ENCODE data around the gene DOK3. TPM values are rescaled to one million over a fixed set of nuclear protein-coding genes. Genes with fewer than 3 reads are reported as not detected.

DOK3 gene
- total RNA-seq, 2 experiments from 2014 or later, result 3.7 to 6.0 TPM

DNA sequence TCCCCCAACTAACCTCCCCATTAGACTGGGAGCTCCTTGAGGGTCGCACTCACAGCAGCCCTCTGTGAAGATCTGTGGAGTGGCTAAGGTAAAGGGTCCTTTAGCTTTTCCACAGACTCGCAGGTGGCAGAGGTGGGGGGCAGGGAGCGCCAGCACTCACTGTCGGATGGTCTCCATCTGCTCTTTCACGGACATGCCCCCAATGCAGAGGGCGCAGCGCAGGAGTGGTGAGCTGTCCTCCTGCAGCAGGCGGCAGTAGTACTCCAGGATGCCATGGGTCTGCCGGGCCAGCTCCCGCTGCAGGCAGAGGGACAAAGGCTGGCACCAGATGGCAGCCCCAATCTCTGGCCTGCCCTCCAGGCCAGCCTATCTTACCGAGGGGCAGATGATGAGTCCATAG is 4.9 kb upstream of the DOK3 start:
- Mint-ChIP-seq H3K4me3 (no peak overlapping the region), H3K27ac (peak overlapping the region; percentile 58), H3K9me3 (no peaks in the 10 kb centered on the region), H3K27me3 (no peaks in the 10 kb centered on the region), H3K36me3 (peaks cover 40% of the 10 kb centered on the region), H3K4me1 (peaks cover 33% of the 10 kb centered on the region)
- no peak for ATAC-seq (ENCODE audit: low read depth)
- DNase-seq, result no peak
- POLR2A ChIA-PET, result interaction anchor here (0.9 kb wide), 1 partner anchor 124 kb away, joined by 3 read pairs; no protein-coding TSS in a partner anchor

DNA sequence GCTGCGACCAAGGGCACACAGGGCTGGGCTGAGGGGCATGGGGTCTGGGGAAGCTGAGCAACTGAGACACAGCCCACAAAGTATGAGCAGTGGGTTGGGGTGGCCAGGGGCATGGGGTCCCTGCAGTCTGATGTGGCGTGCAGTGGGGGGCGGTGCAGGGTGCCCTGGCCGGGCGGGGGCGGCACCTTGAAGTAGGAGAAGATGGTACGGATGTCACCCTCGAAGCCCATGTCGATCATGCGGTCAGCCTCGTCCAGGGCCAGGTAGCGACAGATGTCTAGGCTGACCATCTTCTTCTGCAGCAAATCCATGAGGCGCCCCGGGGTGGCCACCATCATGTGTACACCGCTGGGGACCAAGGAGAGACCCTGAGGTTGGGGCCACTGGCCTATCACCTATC is 3.9 kb upstream of the DOK3 start:
- peak overlapping the region; percentile 47 for H3K4me3 Mint-ChIP-seq
- H3K4me1 Mint-ChIP-seq, result peaks cover 30% of the 10 kb centered on the region
- H3K27ac Mint-ChIP-seq, result no peak overlapping the region
- H3K9me3 Mint-ChIP-seq, result no peaks in the 10 kb centered on the region
- POLR2A ChIA-PET, result no interaction called here
- peaks cover 40% of the 10 kb centered on the region for H3K36me3 Mint-ChIP-seq
- DNase-seq (no peak), ATAC-seq (ENCODE audit: low read depth) (no peak)
- H3K27me3 Mint-ChIP-seq, result no peaks in the 10 kb centered on the region

- POLR2A ChIA-PET, result no interaction called here
- H3K27ac Mint-ChIP-seq, result no peak overlapping the region
- peaks cover 41% of the 10 kb centered on the region for H3K36me3 Mint-ChIP-seq
- H3K27me3 Mint-ChIP-seq, result no peaks in the 10 kb centered on the region
- H3K4me3 Mint-ChIP-seq, result no peak overlapping the region
- DNase-seq, result no peak
- H3K4me1 Mint-ChIP-seq, result peaks cover 30% of the 10 kb centered on the region
- H3K9me3 Mint-ChIP-seq, result no peaks in the 10 kb centered on the region
- ATAC-seq (ENCODE audit: low read depth), result no peak
These were observed 3.2 kb upstream of the DOK3 start for GRCh38 chr5:177512736-177513380.

- ATAC-seq (ENCODE audit: low read depth), result no peak
- Mint-ChIP-seq H3K9me3 (no peaks in the 10 kb centered on the region), H3K27ac (no peak overlapping the region), H3K4me1 (peaks cover 28% of the 10 kb centered on the region), H3K27me3 (no peaks in the 10 kb centered on the region), H3K36me3 (peaks cover 41% of the 10 kb centered on the region), H3K4me3 (no peak overlapping the region)
- no peak for DNase-seq
- POLR2A ChIA-PET, result no interaction called here
These were observed 2.4 kb upstream of the DOK3 start for GRCh38 chr5:177511796-177512675.

GRCh38 chr5:177511181-177511580 is 1.6 kb upstream of the DOK3 start:
- Mint-ChIP-seq H3K36me3 (peaks cover 38% of the 10 kb centered on the region), H3K27me3 (no peaks in the 10 kb centered on the region), H3K9me3 (no peaks in the 10 kb centered on the region), H3K4me3 (no peak overlapping the region), H3K27ac (no peak overlapping the region), H3K4me1 (peaks cover 24% of the 10 kb centered on the region)
- POLR2A ChIA-PET, result no interaction called here
- ATAC-seq (ENCODE audit: low read depth) (no peak), DNase-seq (no peak)

DNA sequence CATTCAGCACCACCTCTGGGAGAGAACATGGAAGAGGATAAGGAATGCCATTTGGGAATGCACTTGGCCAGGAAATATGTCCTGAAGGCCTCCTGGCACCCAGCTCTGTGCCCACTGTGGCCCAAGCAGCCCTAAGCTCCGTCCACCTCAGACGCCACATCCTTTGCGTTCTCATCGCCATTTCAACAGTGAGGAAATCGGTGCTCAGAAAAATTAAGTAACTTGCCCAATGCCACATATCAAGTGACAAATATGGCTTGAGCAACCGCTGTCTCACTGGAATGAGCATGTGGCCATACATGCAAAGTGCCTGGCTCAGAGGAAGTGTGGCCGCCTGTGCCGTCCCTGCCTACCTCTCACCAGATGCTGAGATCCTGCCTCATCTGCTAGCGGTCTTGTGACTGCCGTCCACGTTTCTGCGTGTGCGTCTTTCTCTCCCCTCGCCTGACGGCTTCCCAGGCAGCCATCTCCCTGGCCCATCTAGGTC is 984 bp upstream of the DOK3 start:
- DNase-seq, result no peak
- Mint-ChIP-seq H3K4me3 (no peak overlapping the region), H3K36me3 (peaks cover 32% of the 10 kb centered on the region), H3K9me3 (no peaks in the 10 kb centered on the region), H3K27ac (no peak overlapping the region), H3K4me1 (peaks cover 19% of the 10 kb centered on the region), H3K27me3 (no peaks in the 10 kb centered on the region)
- no peak for ATAC-seq (ENCODE audit: low read depth)
- POLR2A ChIA-PET, result no interaction called here

- DNase-seq, result no peak
- Mint-ChIP-seq H3K36me3 (peaks cover 27% of the 10 kb centered on the region), H3K4me3 (no peak overlapping the region), H3K4me1 (peaks cover 16% of the 10 kb centered on the region), H3K9me3 (no peaks in the 10 kb centered on the region), H3K27me3 (no peaks in the 10 kb centered on the region), H3K27ac (peak overlapping the region; percentile 48)
- POLR2A ChIA-PET, result interaction anchor here (0.5 kb wide), 1 partner anchor 163 kb away, joined by 3 read pairs; no protein-coding TSS in a partner anchor
- ATAC-seq (ENCODE audit: low read depth), result no peak
These were observed 453 bp upstream of the DOK3 start for GRCh38 chr5:177509991-177510566.

- POLR2A ChIA-PET, result interaction anchor here (0.6 to 1.2 kb wide), 2 partner anchors 124 to 375 kb away, joined by 3 read pairs; partner anchors contain the start of genes NSD1 and SLC34A1
- Mint-ChIP-seq H3K27me3 (no peaks in the 10 kb centered on the region), H3K4me1 (peaks cover 9% of the 10 kb centered on the region), H3K4me3 (no peak overlapping the region), H3K36me3 (peaks cover 22% of the 10 kb centered on the region), H3K27ac (peak overlapping the region; percentile 56), H3K9me3 (no peaks in the 10 kb centered on the region)
- ATAC-seq (ENCODE audit: low read depth), result no peak
- DNase-seq, result no peak
These were observed 789 bp downstream of the DOK3 start for GRCh38 chr5:177508837-177509236.

DNA sequence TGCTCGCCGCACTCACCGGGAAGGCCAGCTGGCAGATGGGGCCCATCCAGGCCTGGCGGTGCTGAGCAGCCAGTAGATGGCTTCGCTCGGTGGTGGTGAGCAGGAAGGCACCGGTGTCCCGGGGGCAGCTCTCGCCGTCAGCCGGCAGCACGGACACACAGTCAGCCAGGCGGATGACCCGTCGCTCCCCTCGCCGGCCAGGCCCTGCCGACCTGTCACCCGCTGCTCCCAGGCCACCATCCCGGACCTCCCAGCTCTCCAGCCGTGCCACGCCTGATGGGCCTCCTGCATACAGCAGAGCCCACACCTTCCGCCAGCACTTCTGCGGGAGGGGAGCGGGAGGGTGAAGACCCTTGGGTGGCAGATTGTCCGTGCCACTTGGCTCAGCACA is 1.4 kb downstream of the DOK3 start:
- POLR2A ChIA-PET, result interaction anchor here (1.2 kb wide), 1 partner anchor 123 kb away, joined by 3 read pairs; the partner anchor contains the start of gene SLC34A1
- ATAC-seq (ENCODE audit: low read depth) (no peak), DNase-seq (no peak)
- H3K4me1 Mint-ChIP-seq, result peaks cover 7% of the 10 kb centered on the region
- H3K36me3 Mint-ChIP-seq, result peaks cover 16% of the 10 kb centered on the region
- H3K27ac Mint-ChIP-seq, result no peak overlapping the region
- H3K4me3 Mint-ChIP-seq, result no peak overlapping the region
- H3K9me3 Mint-ChIP-seq, result no peaks in the 10 kb centered on the region
- H3K27me3 Mint-ChIP-seq, result no peaks in the 10 kb centered on the region

DNA sequence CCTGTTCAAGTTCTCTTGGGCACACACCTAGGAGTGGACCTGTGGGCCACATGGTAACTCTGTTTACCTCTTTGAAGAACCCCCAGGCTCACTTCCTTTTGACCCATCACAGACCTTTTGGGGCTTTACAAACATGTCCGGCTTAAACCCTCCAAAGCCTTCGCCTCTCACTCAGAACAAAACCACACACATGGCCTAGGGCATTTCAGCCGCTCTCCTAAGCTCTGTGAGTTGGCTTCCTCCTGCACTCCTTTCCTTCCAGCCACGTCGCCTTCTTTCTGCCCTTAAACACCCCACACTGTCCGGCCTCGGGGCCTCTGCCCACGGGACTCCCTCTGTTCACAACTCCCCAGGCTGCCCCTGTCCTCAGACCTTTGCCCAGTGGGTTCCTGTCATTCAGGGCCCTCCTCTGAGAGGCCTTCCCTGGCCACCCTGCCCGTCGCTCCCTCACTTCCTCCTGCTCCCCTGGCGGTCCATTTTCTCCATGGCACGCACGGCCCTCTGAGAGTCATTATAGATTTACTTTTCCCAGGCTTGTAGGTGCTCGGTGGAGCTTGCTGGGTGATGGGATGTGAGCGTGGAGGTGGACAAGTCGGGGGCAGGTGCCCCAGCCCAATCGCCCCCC is 1.9 kb downstream of the DOK3 start:
- H3K9me3 Mint-ChIP-seq, result no peaks in the 10 kb centered on the region
- POLR2A ChIA-PET, result no interaction called here
- DNase-seq (no peak), ATAC-seq (ENCODE audit: low read depth) (no peak)
- no peaks in the 10 kb centered on the region for H3K27me3 Mint-ChIP-seq
- peak overlapping the region; percentile 18 for H3K27ac Mint-ChIP-seq
- peaks cover 9% of the 10 kb centered on the region for H3K4me1 Mint-ChIP-seq
- H3K4me3 Mint-ChIP-seq, result no peak overlapping the region
- peaks cover 16% of the 10 kb centered on the region for H3K36me3 Mint-ChIP-seq

- POLR2A ChIA-PET, result interaction anchor here (1.2 kb wide), 1 partner anchor 105 kb away, joined by 3 read pairs; no protein-coding TSS in a partner anchor
- H3K4me3 Mint-ChIP-seq, result no peak overlapping the region
- no peak for ATAC-seq (ENCODE audit: low read depth)
- H3K9me3 Mint-ChIP-seq, result no peaks in the 10 kb centered on the region
- no peak overlapping the region for H3K27ac Mint-ChIP-seq
- H3K27me3 Mint-ChIP-seq, result no peaks in the 10 kb centered on the region
- H3K4me1 Mint-ChIP-seq, result peaks cover 11% of the 10 kb centered on the region
- DNase-seq, result no peak
- peaks cover 16% of the 10 kb centered on the region for H3K36me3 Mint-ChIP-seq
These were observed 2.5 kb downstream of the DOK3 start for GRCh38 chr5:177507165-177507564.

DNA sequence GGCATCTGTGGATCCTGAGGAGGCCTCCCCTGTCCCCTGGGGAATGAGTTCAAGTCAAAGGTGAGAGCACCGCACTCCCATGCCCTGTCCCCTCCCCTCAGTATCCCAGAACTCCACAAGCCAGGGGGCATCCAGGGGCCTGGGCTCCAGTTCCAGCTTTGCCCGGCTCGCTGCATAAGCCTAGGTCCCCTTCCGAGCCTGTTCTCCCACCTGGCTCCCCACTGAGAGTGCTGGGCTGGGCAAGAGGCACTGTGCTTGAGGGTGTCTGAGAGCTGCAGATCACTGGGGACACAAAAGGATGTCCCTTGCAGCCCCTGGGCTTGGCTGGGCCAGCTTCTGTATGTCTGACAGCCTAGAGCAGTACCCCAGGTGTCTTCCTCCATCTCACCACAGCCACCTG is 4.6 kb downstream of the DOK3 start:
- ATAC-seq (ENCODE audit: low read depth) (no peak), DNase-seq (no peak)
- Mint-ChIP-seq H3K4me1 (peaks cover 17% of the 10 kb centered on the region), H3K27me3 (peaks cover under 1% of the 10 kb centered on the region), H3K36me3 (peaks cover 6% of the 10 kb centered on the region), H3K4me3 (no peak overlapping the region), H3K27ac (no peak overlapping the region), H3K9me3 (no peaks in the 10 kb centered on the region)
- POLR2A ChIA-PET, result interaction anchor here (0.6 to 1.2 kb wide), 2 partner anchors 32 to 75 kb away, joined by 3 to 4 read pairs; no protein-coding TSS in a partner anchor

Measured in activated naive CD8-positive, alpha-beta T cell treated with anti-CD3 and anti-CD28 coated beads, Interleukin-2, amount 10 ng/mL, durations not matched to agents 7 days and 5 days (primary cell).